ENCODE results near the gene RORB. TPM values are rescaled to one million over a fixed set of nuclear protein-coding genes. Genes with fewer than 3 reads are reported as not detected.

The RORB gene
- total RNA-seq, 2 experiments from 2014 or later, result not detected

GRCh38 chr9:74519419-74519818 is 22.3 kb downstream of the RORB start:
- Histone ChIP-seq H3K4me1 (ENCODE audit: insufficient read depth, low read length, poor library complexity, severe bottlenecking) (no peaks in the 10 kb centered on the region), H3K4me2 (ENCODE audit: low read length) (no peak overlapping the region), H3K36me3 (ENCODE audit: insufficient read depth, low read length) (no peaks in the 10 kb centered on the region), H3K79me2 (ENCODE audit: insufficient read depth, low read depth, low read length) (no peaks in the 10 kb centered on the region), H2AFZ (ENCODE audit: low read length) (no peak overlapping the region), H3K27ac (ENCODE audit: low read depth, low read length, poor library complexity, severe bottlenecking) (no peak overlapping the region), H3K4me3 (ENCODE audit: low read depth, low read length, poor library complexity, severe bottlenecking) (no peak overlapping the region), H4K20me1 (ENCODE audit: insufficient read depth, low read length) (no peaks in the 10 kb centered on the region), H3K9me3 (ENCODE audit: low read length) (no peaks in the 10 kb centered on the region), H3K9me2 (ENCODE audit: insufficient read depth, low read length) (0 out of 2 replicates have a peak, but pooled peaks cover 3% of the 10 kb centered on the region)
- ChIA-PET POLR2A (no interaction called here), CTCF (ENCODE audit: unreplicated experiment) (no interaction called here)
- DNase-seq (ENCODE audit: low spot score), result no peak
- intact Hi-C loops (cut with micrococcal nuclease; ENCODE audit: unreplicated experiment), result no loop called here
- no peak for TF ChIP-seq EZH2phosphoT487 (IDR thresholded peaks at IDR 0.05; ENCODE audit: borderline replicate concordance, low read depth, low read length)
- no peak for TF ChIP-seq CTCF (conservative IDR thresholded peaks at IDR 0.05; ENCODE audit: low read length)
- no TSS peak for BruUV-seq (replicated peaks)

GRCh38 chr9:74521009-74521408 is 23.9 kb downstream of the RORB start:
- H3K9me3 ChIP-seq (ENCODE audit: low read length), result no peaks in the 10 kb centered on the region
- H3K4me3 ChIP-seq (ENCODE audit: low read depth, low read length, poor library complexity, severe bottlenecking), result no peak overlapping the region
- H4K20me1 ChIP-seq (ENCODE audit: insufficient read depth, low read length), result no peaks in the 10 kb centered on the region
- no peak overlapping the region for H3K27ac ChIP-seq (ENCODE audit: low read depth, low read length, poor library complexity, severe bottlenecking)
- BruUV-seq (replicated peaks), result no TSS peak
- H3K9me2 ChIP-seq (ENCODE audit: insufficient read depth, low read length), result 0 out of 2 replicates have a peak, but pooled peaks cover 3% of the 10 kb centered on the region
- H3K4me1 ChIP-seq (ENCODE audit: insufficient read depth, low read length, poor library complexity, severe bottlenecking), result no peaks in the 10 kb centered on the region
- no peak overlapping the region for H2AFZ ChIP-seq (ENCODE audit: low read length)
- TF ChIP-seq CTCF (conservative IDR thresholded peaks at IDR 0.05; ENCODE audit: low read length), result no peak
- no peak for TF ChIP-seq EZH2phosphoT487 (IDR thresholded peaks at IDR 0.05; ENCODE audit: borderline replicate concordance, low read depth, low read length)
- POLR2A ChIA-PET, result interaction anchor here (0.5 to 0.6 kb wide), 2 partner anchors 8 to 12 kb away, joined by 3 read pairs; no protein-coding TSS in a partner anchor
- no peak for DNase-seq (ENCODE audit: low spot score)
- CTCF ChIA-PET (ENCODE audit: unreplicated experiment), result no interaction called here
- intact Hi-C loops (cut with micrococcal nuclease; ENCODE audit: unreplicated experiment), result no loop called here
- H3K4me2 ChIP-seq (ENCODE audit: low read length), result no peak overlapping the region
- H3K36me3 ChIP-seq (ENCODE audit: insufficient read depth, low read length), result no peaks in the 10 kb centered on the region
- no peaks in the 10 kb centered on the region for H3K79me2 ChIP-seq (ENCODE audit: insufficient read depth, low read depth, low read length)

- CTCF ChIA-PET (ENCODE audit: unreplicated experiment), result no interaction called here
Measured at GRCh38 chr9:74524289-74524688, 27.2 kb downstream of the RORB start.

More at GRCh38 chr9:74524289-74524688, 27.2 kb downstream of the RORB start:
- BruUV-seq (replicated peaks), result no TSS peak
- no peak overlapping the region for H3K4me2 ChIP-seq (ENCODE audit: low read length)
- intact Hi-C loops (cut with micrococcal nuclease; ENCODE audit: unreplicated experiment), result no loop called here
- no peaks in the 10 kb centered on the region for H3K36me3 ChIP-seq (ENCODE audit: insufficient read depth, low read length)
- no peak overlapping the region for H3K27ac ChIP-seq (ENCODE audit: low read depth, low read length, poor library complexity, severe bottlenecking)
- H3K79me2 ChIP-seq (ENCODE audit: insufficient read depth, low read depth, low read length), result no peaks in the 10 kb centered on the region
- TF ChIP-seq EZH2phosphoT487 (IDR thresholded peaks at IDR 0.05; ENCODE audit: borderline replicate concordance, low read depth, low read length) (no peak), CTCF (conservative IDR thresholded peaks at IDR 0.05; ENCODE audit: low read length) (no peak)
- H3K9me3 ChIP-seq (ENCODE audit: low read length), result no peaks in the 10 kb centered on the region
- no peaks in the 10 kb centered on the region for H3K4me1 ChIP-seq (ENCODE audit: insufficient read depth, low read length, poor library complexity, severe bottlenecking)
- H2AFZ ChIP-seq (ENCODE audit: low read length), result no peak overlapping the region
- no peak overlapping the region for H3K4me3 ChIP-seq (ENCODE audit: low read depth, low read length, poor library complexity, severe bottlenecking)
- POLR2A ChIA-PET, result interaction anchor here (0.7 to 0.9 kb wide), 2 partner anchors 19 to 66 kb away, joined by 3 to 5 read pairs; no protein-coding TSS in a partner anchor
- 0 out of 2 replicates have a peak, but pooled peaks cover 3% of the 10 kb centered on the region for H3K9me2 ChIP-seq (ENCODE audit: insufficient read depth, low read length)
- no peak for DNase-seq (ENCODE audit: low spot score)
- no peaks in the 10 kb centered on the region for H4K20me1 ChIP-seq (ENCODE audit: insufficient read depth, low read length)
